ENCODE results near the gene APP.

The APP gene

DNA sequence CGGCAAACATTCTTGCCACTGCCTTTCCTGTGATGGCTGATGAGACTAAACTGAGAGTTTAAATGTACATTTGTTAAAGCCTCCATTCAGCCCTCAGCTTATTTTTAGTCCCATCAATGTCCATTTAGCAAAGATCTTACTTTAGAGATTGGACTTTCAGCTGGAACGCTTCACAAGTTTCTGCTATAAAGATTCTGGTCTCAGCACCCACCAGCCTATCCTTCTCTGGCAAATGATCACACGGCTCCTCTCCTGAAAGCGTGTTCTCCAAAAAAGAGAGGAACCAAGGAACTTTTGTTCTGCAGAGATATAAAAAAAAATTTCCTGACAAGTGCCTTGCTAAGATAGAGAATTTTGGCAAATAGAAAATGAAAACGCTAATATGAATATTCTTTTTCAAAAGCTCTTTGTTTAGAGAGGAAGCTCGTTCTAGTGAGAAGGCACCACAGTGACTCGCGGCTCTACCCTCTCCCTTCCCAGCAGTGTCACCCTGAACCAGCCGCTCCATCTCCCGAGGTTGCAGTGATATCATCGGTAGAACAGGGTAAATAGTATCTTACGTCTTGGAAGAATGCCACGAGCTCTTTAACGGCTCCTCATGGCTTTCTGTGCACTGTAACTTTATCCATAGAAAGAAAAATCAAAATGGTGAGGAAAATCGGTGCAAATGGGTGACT, 200.2 kb downstream of the APP start:
- peaks cover 39% of the 10 kb centered on the region for H3K36me3 Mint-ChIP-seq (ENCODE audit: low read depth)
- peaks cover 3% of the 10 kb centered on the region for H3K9me3 Mint-ChIP-seq

DNA sequence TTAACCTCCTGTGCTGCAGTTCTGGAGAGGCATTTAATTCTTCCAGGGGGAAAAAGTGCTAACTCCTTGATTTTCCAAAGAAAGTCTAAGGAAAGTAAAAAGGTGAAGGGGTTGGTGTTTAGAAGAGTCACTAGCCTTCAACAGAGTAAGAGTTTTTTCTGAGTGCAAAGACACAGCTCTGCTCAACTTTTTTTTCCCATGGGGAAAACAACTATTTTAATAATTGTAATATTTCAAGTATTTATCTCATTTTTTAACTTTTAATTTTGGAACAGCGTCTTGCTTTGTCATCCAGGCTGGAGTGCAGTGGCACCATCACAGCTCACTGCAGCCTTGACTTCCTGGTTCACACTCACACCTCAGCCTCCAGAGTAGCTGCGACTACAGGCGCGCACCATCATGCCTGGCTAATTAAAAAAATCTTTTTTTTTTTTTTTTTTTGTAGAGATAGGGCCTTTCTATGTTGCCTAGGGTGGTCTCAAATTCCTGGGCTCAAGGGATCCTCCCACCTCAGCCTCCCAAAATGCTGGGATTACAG, 202.6 kb downstream of the APP start:
- H3K4me1 Mint-ChIP-seq, result peaks cover 9% of the 10 kb centered on the region
- H3K4me3 Mint-ChIP-seq, result no peak overlapping the region
- H3K9me3 Mint-ChIP-seq, result peaks cover 3% of the 10 kb centered on the region
- DNase-seq, result no peak
- peak overlapping the region; percentile 29 for H3K27ac Mint-ChIP-seq
- ATAC-seq, result no peak
- peaks cover 26% of the 10 kb centered on the region for H3K36me3 Mint-ChIP-seq (ENCODE audit: low read depth)
- H3K27me3 Mint-ChIP-seq, result no peaks in the 10 kb centered on the region

More for the DNA sequence above, 200.2 kb downstream of the APP start:
- no peak for DNase-seq
- peaks cover 9% of the 10 kb centered on the region for H3K4me1 Mint-ChIP-seq
- ATAC-seq, result no peak
- no peaks in the 10 kb centered on the region for H3K27me3 Mint-ChIP-seq
- no peak overlapping the region for H3K27ac Mint-ChIP-seq
- no peak overlapping the region for H3K4me3 Mint-ChIP-seq

DNA sequence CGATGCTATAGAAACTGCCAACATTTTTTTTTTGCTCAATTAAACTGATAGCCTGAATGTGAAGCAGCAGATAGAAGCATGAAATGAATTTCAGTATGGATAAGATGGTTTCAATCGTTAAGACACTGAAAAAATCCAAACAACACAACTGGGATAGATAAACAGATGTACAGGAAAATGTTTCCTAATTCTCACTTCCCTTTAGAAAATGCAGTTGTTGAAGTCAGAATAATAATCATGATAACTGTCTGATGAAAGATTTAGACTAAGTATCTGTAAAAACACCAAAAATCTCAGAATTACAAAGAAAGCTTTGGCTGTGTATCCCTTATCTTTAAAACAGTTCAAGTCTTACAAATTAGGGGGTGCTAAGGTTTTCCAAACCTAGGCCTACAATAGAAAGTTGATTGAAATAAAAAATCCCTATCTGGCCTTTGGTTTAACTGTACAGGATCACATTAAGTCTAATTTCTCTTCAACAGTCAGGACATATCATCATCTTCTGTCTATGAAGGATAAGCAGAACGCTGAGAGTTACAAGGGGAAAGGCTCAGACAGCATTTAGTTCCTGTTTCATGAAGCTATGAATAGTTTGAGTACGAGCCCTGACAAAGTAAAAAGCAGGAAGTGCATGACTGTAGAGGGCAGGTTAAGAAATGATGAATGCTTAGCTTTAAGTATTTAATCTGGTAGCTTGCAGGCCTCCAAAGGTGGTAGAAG, 203.2 kb downstream of the APP start:
- Mint-ChIP-seq H3K27me3 (no peaks in the 10 kb centered on the region), H3K4me3 (no peak overlapping the region), H3K36me3 (ENCODE audit: low read depth) (peaks cover 21% of the 10 kb centered on the region), H3K27ac (peak overlapping the region; percentile 29), H3K9me3 (peaks cover 3% of the 10 kb centered on the region), H3K4me1 (peaks cover 9% of the 10 kb centered on the region)
- DNase-seq (no peak), ATAC-seq (no peak)

DNA sequence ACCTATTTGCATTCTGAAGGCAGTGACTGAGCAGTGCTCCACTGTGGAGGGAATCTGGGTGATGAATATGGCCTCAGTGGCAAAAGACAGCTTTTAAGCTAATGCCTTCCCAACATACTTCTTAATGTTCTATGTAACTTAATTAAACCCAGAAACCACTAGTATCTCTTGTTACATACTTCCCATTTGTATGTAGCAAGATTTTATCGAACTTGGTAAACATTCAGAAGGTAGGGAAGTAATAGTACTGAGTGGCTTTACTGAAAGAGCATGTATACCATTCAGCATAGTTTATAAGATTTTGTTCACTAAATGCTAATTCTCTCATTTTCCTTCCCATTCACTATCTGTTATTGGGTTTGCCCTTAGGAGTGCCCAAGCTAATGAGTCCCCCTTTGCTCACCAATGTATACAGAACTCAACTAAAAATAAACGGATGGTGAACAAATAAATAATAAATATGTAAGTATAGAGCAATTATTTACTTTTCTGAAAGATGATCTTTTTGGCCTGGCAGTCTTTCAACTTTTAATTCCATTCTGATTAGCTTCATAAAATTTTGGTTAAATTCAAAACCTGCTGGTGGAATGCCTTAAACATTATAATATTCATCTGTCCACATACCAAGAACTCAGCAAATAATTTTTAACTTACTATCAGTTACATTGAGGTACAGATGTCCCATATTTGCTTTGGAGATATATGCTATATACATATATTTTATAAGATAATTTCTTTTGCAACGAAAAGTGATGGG, 204.4 kb downstream of the APP start:
- ATAC-seq, result no peak
- H3K4me3 Mint-ChIP-seq, result no peak overlapping the region
- peaks cover 10% of the 10 kb centered on the region for H3K4me1 Mint-ChIP-seq
- peaks cover 12% of the 10 kb centered on the region for H3K36me3 Mint-ChIP-seq (ENCODE audit: low read depth)
- no peak overlapping the region for H3K27ac Mint-ChIP-seq
- H3K27me3 Mint-ChIP-seq, result no peaks in the 10 kb centered on the region
- H3K9me3 Mint-ChIP-seq, result no peaks in the 10 kb centered on the region
- DNase-seq, result no peak

DNA sequence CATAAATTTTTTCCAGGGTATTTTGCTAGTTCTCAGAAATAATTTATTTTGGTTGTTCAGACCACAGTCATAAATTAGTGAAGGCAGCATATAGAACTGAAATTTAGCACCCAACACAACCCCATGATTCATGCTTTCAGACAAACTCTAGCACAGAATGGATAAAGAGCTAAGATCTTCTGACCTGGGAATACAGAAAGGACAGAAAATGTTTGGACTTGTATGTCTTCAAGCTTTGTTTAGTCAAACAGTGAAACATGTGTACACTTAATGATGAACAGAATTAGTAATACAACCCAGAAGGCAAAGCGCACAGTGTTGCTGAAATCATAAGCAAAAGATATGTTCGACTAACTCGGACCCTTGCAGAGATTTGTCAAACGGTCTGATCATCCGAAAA, 205.6 kb downstream of the APP start:
- DNase-seq (no peak), ATAC-seq (no peak)
- Mint-ChIP-seq H3K4me1 (peaks cover 15% of the 10 kb centered on the region), H3K27ac (no peak overlapping the region), H3K4me3 (no peak overlapping the region), H3K36me3 (ENCODE audit: low read depth) (peaks cover 7% of the 10 kb centered on the region), H3K27me3 (no peaks in the 10 kb centered on the region), H3K9me3 (no peaks in the 10 kb centered on the region)

DNA sequence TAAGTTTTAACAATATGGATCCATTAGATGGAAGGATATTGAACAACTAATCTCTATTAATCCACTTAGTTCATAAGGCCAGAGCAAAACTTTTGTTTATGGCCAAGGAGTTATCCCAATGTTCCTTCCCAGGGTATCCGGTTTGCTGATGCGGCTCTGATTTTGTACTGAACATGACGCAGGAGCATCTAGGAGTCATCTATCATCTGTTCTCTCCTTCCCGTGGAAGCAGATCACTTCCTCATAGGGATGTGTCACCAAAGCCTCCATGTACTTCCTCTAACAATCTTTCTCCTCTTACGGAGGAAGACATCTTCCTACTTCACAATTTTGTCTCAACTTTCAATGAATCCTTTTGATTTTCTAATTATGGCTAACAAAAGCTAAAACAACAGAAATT, 206.6 kb downstream of the APP start:
- H3K36me3 Mint-ChIP-seq (ENCODE audit: low read depth), result peaks cover 7% of the 10 kb centered on the region
- H3K27ac Mint-ChIP-seq, result no peak overlapping the region
- ATAC-seq, result no peak
- H3K9me3 Mint-ChIP-seq, result no peaks in the 10 kb centered on the region
- H3K27me3 Mint-ChIP-seq, result no peaks in the 10 kb centered on the region
- DNase-seq, result no peak
- H3K4me3 Mint-ChIP-seq, result no peak overlapping the region
- H3K4me1 Mint-ChIP-seq, result peaks cover 15% of the 10 kb centered on the region

DNA sequence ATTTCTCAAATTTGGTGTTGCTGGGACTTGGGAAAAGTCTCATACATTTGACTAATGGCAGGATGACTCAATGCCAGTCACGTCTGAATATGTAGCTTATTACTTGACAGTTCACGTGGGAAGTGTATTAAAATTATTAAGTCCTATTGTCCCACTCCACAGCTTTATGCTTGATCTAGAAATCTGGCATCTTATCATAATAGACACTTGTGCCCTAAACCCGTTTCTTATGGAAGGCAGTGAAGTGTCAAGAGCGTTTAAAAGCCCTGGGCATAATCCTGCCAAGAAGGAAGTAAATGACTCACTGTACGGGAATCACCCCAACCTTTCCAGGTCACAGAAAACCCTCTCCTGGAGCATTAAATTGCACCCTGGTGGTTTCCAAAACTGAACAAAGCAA, 207.4 kb downstream of the APP start:
- peaks cover 15% of the 10 kb centered on the region for H3K4me1 Mint-ChIP-seq
- H3K4me3 Mint-ChIP-seq, result no peak overlapping the region
- DNase-seq (no peak), ATAC-seq (no peak)
- H3K36me3 Mint-ChIP-seq (ENCODE audit: low read depth), result peaks cover 7% of the 10 kb centered on the region
- no peaks in the 10 kb centered on the region for H3K9me3 Mint-ChIP-seq
- no peak overlapping the region for H3K27ac Mint-ChIP-seq
- no peaks in the 10 kb centered on the region for H3K27me3 Mint-ChIP-seq

DNA sequence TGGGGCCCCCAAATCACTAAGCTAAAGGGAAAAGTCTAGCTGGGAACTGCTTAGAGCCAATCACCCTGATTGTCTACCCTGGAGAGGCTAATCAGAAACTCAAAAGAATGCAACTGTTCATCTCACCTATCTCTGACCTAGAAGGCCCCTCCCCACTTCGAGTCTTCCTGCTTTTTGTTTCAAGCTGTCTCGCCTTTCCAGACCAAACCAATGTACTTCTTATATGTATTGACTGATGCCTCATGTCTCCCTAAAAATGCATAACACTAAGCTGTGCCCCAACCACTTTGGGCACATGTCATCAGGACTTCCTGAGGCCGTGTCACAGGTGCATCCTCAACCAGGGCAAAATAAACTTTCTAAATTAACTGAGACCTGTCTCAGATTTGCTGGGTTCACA, 209.5 kb downstream of the APP start:
- no peaks in the 10 kb centered on the region for H3K9me3 Mint-ChIP-seq
- peaks cover 5% of the 10 kb centered on the region for H3K4me1 Mint-ChIP-seq
- no peak overlapping the region for H3K4me3 Mint-ChIP-seq
- H3K27me3 Mint-ChIP-seq, result no peaks in the 10 kb centered on the region
- ATAC-seq, result no peak
- peaks cover 4% of the 10 kb centered on the region for H3K36me3 Mint-ChIP-seq (ENCODE audit: low read depth)
- no peak overlapping the region for H3K27ac Mint-ChIP-seq
- no peak for DNase-seq

DNA sequence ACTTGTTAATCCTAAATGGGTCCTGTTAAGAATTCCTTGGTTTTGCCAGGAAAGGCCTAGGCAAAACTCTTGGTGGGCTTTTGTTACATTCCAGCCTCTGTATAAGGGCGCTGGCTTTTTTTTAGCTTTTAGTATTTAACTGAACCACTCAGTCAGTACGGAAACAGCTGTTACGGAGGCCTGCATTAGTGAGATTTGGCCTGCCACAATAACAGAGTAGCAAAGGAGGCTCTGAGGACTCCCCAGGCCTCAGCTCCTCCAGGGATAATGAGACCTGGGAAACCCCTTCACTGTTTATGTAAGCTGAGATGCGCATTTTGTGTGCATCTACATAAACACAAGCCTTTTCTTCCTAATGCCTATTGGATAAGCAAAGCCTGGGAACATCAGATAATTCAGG, 210.2 kb downstream of the APP start:
- H3K4me3 Mint-ChIP-seq, result no peak overlapping the region
- DNase-seq (no peak), ATAC-seq (no peak)
- H3K27me3 Mint-ChIP-seq, result no peaks in the 10 kb centered on the region
- H3K9me3 Mint-ChIP-seq, result no peaks in the 10 kb centered on the region
- H3K36me3 Mint-ChIP-seq (ENCODE audit: low read depth), result peaks cover 4% of the 10 kb centered on the region
- no peak overlapping the region for H3K27ac Mint-ChIP-seq
- peaks cover 5% of the 10 kb centered on the region for H3K4me1 Mint-ChIP-seq

DNA sequence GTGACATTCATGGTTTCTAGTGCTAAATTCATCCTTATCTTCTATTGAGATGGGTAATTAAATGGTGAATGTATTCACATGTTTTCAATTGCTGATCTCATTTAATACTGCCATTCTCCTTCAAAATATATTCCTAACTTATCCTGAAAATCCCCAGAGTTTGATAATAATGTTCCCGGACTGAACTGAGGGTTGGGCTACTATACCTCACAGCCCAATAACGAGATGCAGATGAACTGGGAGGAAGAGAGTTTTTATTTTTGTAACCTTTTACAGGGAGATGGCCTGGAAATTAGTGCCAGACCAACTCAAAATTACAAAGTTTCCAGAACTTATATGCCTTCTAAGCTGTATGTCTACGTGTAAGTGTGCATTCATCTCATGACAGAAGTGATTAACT, 210.8 kb downstream of the APP start:
- Mint-ChIP-seq H3K4me1 (peaks cover 5% of the 10 kb centered on the region), H3K27ac (no peak overlapping the region)
- no peak for ATAC-seq

DNA sequence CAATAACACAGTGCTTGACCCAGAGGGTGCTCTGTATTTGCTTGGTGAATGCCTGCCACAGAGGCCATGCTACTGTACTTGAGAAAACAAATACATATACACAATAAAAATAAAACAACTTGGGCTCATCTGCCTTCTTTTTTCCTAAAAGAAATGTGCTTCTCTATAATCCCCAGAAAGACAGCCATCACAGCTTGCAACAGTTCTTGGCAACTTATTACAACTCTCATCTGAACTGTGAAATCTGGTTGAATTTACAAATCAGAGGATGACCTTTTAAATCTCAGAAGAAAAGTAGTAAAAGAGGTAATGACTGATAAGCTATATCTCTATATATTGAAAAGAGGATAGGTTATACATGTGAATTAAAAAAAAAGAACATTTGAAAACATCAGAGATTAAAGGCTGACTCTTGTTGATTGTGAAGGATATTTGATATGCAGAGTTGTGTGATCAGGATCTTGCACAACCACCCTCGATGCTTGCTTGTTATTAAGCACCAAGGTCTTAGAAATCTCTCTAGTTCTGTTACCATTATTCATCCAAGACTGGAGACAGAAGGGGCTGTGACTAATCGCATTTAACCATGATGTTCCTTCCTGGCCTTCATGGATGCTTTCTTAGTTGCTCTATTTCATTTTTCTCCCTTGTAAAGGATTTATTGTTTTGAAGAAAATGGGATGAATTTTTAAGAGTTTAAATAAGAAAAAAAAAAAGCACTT, 213.4 kb downstream of the APP start:
- peaks cover 5% of the 10 kb centered on the region for H3K4me1 Mint-ChIP-seq
- no peak overlapping the region for H3K4me3 Mint-ChIP-seq
- no peak for ATAC-seq
- DNase-seq, result no peak
- no peaks in the 10 kb centered on the region for H3K9me3 Mint-ChIP-seq
- H3K36me3 Mint-ChIP-seq (ENCODE audit: low read depth), result peaks cover 14% of the 10 kb centered on the region
- H3K27ac Mint-ChIP-seq, result no peak overlapping the region
- no peaks in the 10 kb centered on the region for H3K27me3 Mint-ChIP-seq

More for the DNA sequence above, 210.8 kb downstream of the APP start:
- H3K36me3 Mint-ChIP-seq (ENCODE audit: low read depth), result peaks cover 4% of the 10 kb centered on the region
- H3K9me3 Mint-ChIP-seq, result no peaks in the 10 kb centered on the region
- no peaks in the 10 kb centered on the region for H3K27me3 Mint-ChIP-seq
- DNase-seq, result no peak
- no peak overlapping the region for H3K4me3 Mint-ChIP-seq

DNA sequence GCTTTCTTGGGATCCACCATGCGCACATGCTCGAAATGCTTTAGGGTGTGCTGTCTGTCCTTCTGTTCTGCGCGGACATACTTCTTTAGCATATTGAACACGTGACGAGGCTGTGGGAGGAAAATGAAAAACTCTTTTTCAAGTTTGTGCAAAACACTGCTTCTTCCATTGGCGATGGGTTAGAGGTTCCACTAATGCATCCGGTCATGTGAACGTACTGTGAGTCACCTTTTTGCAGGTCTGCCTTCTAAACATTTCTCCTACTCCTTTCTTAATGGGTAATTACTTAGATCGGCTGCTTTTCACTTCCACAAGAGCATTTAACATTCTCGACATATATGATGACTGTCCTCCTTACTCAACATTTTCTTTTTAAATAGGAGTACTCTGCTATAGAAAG, 214.9 kb downstream of the APP start:
- H3K27me3 Mint-ChIP-seq, result no peaks in the 10 kb centered on the region
- no peak for DNase-seq
- H3K9me3 Mint-ChIP-seq, result no peaks in the 10 kb centered on the region
- H3K36me3 Mint-ChIP-seq (ENCODE audit: low read depth), result peaks cover 15% of the 10 kb centered on the region
- no peak for ATAC-seq
- H3K27ac Mint-ChIP-seq, result no peak overlapping the region
- no peaks in the 10 kb centered on the region for H3K4me1 Mint-ChIP-seq
- H3K4me3 Mint-ChIP-seq, result no peak overlapping the region

DNA sequence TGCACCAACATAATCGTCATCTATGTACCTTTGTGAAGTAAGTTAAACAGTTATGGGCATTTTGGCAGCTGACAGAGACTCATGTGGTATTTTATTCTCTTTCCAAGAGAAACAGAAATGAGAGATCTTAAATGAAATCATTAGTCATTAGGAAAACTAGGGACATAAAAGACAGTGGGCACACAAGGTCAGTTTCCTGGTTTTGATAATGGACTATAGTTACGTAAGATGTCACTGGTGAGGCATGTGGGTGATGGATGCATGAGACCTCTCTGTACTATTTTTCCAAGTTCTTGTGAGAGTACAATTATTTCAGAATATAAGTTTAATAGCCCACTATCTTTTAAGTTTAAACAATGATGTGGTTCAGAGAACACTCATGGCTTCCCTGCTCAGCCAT, 216.9 kb downstream of the APP start:
- ATAC-seq, result no peak
- DNase-seq, result no peak
- H3K9me3 Mint-ChIP-seq, result no peaks in the 10 kb centered on the region
- peaks cover 18% of the 10 kb centered on the region for H3K36me3 Mint-ChIP-seq (ENCODE audit: low read depth)
- H3K4me3 Mint-ChIP-seq, result no peak overlapping the region
- H3K27ac Mint-ChIP-seq, result no peak overlapping the region
- no peaks in the 10 kb centered on the region for H3K27me3 Mint-ChIP-seq
- H3K4me1 Mint-ChIP-seq, result no peaks in the 10 kb centered on the region

DNA sequence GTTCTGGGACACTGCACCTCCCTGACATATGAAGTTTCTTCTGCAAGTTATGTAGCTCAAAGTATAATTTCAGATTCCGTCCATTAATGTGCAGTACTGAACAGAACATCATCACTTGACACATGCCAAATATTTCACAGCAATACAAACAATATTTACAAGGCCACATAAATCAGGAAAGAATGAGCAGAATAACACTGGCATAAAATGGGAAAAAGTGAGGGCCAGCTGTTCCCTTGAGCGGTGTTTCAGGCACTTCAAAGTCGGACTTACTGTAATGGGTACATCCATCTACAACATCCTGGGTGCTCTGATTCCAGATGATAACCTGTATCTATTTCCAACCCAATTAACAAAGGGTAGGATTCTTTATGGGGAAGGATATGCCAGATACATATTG, 217.4 kb downstream of the APP start:
- Mint-ChIP-seq H3K36me3 (ENCODE audit: low read depth) (peaks cover 18% of the 10 kb centered on the region), H3K27me3 (no peaks in the 10 kb centered on the region), H3K27ac (no peak overlapping the region), H3K9me3 (no peaks in the 10 kb centered on the region), H3K4me1 (no peaks in the 10 kb centered on the region), H3K4me3 (no peak overlapping the region)
- DNase-seq (no peak), ATAC-seq (no peak)
